GM19351 (cell line): ENCODE results near the gene ELMO2.

Source experiments
- ATAC-seq: cut with Tn5 transposase; IDR thresholded peaks from one replicate; pipeline ENCODE4 v1.9.1; 2021; ENCODE audit warnings: mild to moderate bottlenecking, moderate library complexity; ENCODE audit not compliant: unreplicated experiment

ELMO2 gene

DNA sequence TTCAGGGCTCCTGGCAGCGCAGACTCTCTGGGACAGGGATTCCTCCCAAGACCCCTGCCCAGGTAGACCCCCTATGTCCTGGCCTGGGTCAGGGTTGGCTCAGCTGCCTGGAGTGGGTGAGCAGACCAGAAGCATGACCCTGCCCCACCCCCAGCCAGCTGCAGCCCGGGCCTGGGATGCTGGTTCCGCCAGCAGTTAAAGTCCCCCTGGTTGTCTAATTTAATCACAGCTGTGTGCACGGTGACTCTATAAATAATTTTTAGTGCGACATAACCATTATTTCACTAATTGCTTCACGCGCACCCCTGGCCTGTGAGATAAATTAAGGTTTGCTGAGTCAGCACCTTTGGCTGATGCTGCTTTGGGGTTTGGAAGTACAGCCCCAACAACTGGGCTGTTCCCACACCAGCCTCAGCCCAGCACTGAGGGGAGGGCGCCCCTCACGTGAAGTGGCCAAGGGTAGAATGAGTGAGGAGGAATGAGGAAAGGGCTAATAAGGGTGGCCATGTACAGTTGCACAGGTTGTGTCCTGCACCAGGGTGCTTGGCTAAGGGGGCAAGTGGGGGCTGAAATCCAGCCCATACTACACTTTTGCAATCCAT, 72.0 kb downstream of the ELMO2 start:
- no peak for ATAC-seq

DNA sequence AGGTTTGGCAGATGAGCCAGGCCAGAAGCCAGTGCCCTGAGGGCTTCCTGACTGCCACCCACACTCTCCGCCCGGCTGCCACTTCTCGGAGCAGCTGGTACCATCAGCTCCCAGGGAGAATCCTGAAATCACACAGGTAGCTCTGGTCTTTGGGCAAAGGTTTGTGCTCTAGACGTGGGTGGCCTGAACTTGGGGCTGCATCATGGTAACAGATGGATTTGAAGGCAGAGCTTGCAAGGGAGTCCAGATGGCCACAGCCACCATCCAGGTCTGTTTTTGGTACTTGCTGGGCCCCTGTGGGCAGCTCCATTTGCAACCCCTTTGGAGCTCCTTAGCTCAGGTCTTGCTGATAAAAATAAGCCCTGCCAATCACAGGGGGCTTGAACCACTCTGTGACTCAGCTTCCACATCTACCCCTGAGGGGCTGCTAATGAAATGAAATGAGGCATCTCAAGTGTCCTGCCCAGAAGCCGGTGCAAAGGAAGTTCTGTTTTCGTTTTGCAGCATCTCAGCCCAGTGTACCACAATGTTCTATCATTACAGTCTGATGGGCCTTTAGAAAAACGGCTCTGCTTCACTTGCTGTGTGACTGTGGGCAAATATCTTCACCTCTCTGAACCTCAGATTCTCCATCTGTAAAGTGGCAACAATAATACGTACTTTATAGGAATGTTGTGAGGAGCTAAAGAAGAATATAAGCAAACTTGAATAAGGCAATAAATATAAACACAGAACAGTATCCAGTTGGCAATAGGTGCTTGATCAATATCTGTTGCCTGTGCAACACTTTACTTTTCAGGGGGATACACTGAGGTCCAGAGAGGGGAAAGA, 73.0 kb downstream of the ELMO2 start:
- no peak for ATAC-seq

DNA sequence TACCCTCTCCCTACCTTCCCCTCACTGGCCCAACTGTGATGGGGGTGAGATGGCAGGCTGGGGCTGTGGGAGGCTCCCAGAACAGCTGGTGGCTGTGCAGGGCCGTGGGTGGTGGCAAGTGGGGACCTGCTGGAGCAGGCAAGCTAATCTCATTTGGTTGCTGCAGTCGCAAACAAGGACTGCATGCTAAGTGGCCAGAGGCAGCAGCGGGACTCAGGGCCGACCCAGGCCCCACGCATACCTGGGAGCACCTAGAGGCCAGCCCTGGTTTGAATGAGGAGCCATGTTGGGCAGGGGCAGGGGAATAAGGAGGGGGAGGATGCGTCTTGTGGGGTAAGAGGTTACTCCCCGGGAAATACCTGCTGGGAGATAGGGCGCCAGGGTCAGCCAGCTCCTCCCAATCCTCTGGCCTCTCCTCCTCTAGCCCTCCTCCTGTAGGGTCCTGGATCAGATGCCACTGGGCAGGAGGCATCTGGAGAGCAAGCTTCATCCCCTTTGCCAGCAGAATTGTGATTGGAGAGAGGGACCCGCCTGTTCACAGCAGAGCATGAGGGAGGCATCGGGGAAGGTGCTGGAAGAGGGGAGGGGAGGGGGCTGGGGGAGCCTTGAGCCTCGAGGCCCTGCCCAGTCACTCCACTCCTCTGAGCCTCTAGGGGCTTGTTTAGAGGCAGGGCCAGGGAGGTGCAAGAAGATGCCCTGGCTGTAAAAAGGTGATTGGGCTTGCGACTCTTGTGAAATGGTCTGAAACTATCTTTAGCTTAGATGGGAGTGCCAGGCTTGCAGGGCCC, 73.8 kb downstream of the ELMO2 start:
- no peak for ATAC-seq

DNA sequence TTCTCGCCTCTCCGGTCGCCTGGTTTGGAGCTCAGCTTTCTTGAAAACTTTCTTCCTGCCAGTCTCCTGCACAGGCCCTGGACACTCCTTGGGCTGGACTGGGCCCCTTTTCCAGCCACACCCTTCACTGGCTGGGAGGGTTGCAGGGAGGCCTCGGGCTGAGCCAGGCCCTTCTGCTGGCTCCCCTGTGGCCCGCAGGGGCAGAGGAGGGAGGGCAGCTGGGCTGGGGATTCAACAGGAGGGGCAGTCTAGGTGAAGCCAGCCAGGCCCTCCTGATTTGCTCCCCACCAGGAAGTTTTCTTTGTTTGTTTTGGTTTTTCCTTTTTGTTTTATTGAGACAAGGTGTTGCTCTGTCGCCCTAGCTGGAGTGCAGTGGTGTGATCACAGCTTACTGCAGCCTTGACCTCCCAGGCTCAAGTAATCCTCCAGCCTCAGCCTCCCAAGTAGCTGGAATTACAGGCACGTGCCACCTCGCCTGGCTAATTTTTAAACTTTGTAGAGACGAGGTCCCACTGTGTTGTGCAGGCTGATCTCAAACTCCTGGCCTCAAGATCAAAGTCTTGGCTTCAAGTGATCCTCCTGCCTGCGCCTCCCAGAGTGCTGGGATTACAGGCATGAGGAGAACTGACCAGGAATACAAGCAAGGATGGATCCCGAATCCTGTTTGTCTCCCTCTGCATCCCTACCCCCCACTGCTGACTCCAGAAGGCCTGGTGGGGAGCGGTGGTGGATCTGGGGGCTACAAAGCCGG, 74.6 kb downstream of the ELMO2 start:
- no peak for ATAC-seq

DNA sequence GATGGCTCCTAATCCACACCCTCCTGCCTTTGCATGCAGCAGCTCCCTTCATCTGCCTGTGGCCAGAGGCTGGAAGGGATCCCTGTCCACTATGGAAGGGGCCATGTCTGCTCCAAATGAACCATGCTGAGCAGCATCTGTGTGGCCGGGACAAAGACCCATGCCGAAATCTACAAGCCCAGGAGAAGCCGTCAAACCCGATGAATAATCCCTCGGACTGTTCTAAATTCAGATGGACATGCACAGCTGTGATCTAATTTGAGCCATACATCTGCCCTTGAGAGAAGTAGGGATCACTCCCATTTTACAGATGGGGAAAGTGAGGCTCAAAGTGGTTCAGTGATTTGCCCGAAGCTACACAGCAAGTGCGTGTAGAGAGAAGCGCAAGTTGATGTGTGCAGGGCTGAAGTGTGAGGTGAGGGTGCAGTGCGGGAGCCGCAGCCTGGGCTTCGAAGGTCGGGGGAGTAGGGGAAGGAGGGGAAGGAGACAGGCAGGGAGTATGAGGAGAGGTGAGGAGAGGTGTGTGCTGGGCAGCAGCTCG, 75.5 kb downstream of the ELMO2 start:
- no peak for ATAC-seq

DNA sequence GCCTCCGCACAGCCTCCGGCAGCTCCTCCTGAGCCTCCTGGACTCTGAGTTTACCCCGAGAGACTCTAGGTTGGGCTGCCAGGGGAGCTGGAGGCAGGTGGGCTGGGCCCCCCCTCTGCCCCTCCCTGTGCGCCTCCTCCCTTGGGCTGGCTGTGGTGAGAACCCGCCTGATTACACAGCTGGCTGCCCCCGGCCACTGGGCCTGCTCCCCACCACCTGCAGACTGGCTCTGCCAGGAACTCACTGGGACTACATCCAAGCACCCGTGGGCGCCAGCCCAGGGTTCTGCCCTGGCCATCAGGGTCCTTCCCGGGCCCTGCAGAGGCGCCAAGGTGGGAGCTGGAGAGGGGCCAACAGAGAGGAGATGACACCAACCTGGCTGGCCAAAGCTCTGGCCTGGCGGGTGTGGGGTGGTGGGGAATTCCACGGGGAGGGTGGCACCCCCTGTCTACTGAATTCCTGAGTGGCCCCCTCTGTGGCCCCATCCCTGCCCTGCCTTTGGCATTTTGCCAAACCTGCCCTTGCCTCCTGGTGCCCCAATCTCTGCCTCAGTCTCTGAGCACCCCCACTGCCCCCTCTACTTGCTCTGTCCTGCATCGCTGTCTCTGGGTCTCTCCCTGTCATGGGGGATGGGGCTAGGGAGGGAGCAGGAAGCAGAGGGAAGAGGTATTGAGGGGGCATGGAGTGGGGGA, 76.2 kb downstream of the ELMO2 start:
- ATAC-seq: no peak

DNA sequence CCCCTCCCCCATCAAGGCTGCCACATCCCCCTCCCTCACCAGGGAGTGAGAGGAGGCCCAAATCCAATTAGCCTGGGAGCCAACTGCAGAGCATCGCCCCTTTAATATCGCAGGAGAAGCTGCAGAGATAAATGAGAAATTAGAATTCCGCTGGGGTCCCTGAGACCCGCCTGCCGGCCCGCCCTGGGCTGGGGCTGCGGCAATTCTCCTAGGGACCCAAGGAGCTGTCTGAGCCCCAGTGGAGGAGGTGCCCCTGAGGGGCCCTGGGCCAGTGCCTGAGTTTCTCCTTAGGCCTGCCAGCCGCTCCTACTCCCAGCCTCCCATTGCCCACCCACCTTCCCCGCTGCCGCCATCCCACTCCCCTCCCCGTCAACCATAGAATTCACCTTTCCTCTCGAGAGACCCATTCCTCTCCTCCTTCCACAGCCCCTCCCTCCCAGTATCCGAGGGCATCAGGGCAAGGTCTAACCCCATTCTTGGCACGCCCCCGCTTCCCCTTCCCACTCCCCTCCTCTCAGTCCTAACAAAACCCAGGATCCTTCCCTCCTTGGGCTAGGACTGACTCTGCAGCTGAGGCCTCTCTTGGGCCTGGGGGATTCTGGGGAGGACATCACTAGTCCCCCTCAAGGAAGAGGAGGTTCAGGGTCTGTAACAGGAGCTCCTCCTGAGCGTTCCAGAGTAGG, 78.1 kb downstream of the ELMO2 start:
- no peak for ATAC-seq

DNA sequence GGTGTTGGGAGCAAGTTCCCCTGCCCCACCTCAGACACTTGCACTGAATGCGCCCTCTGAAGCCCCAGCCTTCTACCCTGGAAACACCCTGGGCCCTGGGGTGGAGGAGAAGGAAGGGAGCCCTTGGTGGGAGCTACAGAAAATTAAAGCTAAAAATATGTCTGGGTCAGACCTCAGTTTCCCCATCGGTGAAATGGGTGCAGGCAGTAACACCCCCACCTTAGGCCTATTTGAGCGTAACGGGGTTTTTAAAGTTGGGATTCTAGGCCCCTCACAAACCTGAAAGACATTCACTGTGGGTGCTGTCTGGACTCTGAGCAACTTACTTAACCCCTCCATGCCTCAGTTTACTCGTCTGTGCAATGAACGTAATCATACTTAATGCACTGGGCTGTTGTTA, 78.9 kb downstream of the ELMO2 start:
- ATAC-seq: no peak

DNA sequence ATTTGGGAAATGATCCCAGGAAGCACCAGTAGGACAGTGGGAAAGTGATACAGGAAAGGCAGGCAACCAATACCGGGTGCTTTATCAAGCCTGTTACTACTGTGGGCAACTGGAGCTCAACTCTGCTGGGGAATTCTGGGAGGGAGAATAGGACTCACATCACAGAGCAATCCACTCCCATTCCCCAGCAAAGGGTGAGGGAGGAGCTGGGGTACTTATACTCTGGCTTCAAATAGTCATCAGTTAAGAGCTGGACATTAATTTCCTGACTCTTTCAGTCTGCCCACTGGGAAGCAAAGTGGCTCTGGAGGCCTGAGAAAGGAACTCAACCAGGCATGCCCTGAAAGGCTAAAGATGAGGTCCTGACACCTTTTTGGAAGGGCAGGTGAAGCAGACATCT, 80.6 kb downstream of the ELMO2 start:
- no peak for ATAC-seq

DNA sequence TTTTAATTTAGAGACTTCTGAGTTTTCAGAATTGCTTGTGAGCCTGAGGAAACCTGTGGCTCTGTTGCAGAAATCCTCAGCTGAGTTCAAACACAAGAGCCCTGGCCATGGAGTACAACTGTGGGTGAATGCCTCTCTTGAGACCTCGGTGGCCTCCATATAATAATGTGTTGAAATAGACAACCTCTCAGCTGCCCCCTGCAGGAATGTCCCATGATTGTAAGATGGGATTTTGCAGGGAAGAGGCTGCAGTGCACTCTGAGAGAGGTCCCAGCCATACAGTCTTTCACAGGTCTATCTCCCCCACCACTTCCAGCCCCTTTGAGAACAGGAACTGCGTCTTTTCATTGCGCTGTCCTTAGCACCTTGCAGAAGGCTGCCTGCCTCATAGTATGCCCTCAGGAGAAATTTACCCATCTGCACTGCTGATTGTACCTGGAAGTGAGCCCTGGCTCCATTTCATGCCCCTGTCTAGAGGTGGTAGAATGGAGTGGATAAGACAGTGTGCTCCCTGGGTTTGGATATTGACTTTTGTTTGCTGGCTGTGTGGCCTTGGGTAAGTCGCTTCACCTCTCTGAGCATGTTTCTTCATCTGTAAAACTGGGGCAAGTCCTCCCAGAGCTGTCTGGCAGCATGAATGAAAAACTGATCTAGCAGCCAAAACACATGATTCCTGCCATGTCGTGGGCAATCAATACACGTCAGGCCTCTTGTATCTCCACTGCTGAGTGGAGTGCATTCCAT, 81.3 kb downstream of the ELMO2 start:
- no peak for ATAC-seq

DNA sequence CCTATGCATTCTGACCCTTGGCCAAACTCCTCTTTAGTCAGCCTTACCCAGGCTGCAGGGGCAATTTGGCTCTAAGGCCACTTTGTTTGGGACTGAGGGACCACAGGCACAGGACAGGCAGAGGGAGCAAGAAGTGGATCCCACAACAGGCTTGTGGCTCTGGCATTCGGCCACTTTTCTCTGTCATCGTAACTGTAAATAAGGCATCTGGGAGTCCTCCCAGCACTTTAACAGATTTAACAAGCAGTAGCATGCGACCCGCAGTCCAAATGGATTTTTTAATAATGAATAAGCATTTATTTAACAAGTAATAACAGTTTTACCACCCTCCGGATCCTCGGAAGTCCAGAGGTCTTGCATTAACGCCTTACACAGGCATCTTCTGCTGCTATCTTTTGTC, 82.0 kb downstream of the ELMO2 start:
- ATAC-seq: no peak

DNA sequence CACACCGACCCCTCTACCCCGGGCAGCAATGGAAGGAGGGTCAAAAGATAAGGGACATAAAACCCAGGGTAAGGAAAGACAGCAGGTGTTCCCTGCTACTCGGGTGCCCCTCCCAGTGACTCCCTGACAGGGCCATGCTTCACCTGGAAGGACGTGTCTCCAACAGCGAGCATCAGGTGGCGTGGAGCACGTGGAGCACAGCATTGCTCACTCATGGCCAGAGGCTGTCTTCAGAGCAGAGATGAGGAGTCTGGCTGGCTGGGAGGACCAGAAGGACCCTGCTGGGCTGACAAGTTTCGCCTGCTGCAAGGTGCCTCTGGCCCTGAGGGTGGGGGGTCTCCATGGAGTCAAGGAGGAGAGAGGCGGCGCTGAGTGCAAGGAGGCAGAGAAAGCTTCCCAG, 82.9 kb downstream of the ELMO2 start:
- ATAC-seq: no peak

DNA sequence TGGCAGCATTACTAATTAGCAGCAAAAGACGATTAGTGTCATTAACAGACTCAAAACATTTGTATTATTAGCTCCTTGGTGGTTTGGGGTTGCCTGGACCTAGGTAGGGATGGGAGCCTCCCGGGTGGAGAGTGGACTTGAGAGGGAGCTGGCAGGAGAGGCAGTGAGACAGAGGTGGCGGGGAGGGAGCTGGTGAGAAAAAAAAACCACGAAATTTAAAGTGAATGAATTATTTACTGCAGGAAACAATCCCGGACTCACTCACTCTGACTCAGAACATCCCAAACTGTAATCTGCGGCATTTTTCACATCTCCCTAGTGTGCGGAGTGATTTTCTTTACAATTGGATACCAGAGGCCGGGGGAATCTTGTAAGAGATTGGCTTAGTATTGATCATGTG, 83.8 kb downstream of the ELMO2 start:
- ATAC-seq: no peak

DNA sequence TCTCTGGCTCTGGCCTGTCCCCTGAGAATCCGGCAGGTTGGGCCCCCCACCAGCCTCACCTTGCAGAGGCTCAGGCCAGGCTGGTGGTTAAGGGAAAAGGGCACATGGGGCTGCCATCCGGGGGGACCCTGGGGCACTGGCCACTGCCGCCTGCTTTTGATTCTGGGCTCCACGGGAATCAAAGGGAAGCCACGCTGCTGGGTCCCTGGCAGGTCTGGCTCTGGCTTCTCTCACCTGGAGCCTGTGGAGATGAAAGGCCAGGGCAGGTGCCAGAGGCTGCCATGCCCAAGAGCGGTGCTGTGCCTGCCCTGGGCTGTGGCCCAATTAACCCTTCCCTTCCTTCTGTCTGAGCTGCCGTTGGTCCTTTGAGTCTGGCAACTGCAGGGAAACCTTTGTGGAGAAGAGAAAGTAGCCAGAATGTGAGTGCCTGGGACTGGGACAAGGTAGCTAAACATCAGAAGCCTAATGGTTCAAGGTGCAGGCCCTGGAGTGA, 88.7 kb downstream of the ELMO2 start:
- no peak for ATAC-seq

DNA sequence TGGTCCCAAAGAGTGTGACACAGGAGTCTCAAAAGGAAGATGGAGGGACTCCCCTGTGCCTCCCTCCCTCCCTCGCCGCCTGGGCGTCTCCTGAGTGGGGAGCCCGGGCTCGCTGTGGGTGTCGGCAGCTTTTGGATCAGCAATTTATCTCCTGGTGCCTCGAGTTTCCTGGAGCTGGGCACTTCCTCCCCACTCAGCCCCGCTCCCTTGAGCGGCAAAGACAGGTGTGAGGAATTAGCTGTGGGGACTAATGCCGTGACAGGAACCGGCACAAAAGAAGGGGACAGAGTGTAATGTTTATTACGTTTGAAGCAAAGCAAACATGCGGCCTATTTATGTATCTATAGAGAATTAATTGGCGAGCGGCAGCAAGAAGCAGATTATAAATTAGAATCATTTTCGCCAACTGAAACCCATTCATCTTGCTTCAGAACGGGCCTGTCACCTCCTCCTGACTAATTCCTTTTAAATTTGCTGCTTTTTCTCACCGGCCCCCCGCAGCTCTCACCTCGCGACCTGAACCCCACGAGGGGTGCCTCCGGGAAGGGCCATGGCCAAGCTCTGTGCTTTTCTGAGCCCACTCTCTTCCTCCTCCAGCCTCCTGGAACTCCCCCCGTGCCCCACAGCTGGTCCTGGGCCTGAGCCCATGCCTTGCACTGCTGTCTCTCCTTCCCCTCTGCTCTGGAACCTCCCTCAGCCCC, 89.3 kb downstream of the ELMO2 start:
- no peak for ATAC-seq
